ENCODE measurements around the gene IGSF22. TPM values are rescaled to one million over a fixed set of nuclear protein-coding genes. Genes with fewer than 3 reads are reported as not detected.

The IGSF22 gene
- total and polyA plus RNA-seq, 9 of the 15 experiments (the other 6 are each of a cell fraction or from before 2014, with no cell fraction given): not detected

DNA sequence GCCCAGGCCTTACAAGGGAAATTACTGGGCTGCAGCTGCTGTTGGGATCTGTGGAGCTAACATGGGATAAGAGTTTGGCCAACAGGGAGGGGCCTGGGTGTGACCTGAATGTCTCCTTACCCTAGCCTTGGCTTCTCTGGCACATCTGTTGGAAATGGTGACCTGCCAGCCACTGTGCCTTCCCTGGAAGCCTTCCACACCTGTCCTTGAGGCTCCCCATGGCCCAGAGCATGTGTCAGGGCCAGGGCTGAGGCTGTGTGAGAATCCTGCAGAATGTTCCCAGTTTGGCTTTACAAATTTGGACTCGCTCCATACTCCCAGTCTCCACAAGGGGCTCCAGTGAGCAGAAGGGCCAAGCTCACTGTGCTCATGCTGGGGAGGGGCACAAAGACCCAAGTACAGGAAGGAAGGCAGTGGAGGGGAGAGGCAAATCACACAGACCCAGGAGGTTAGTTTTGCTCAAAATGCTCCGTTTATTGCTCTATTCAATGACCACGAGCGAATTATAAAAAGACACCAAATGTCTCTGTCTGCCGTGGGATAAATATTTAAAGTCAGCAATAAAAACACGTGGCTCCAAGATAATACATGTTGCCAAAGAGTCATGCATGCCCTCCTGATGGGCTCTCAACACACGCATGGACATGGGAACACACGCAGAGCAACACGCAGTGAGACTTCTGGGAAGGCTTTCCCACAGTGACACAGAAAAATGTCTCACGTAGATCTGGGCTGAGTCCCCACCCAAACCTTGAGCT is 1.7 kb upstream of the IGSF22 start:
- Histone ChIP-seq H3K9ac (ENCODE audit: insufficient read depth in 1 of 2, low read depth in 2 of 2, low read length in 2 of 2) (no peak overlapping the region; a peak in 1 of 4 replicates), H2AFZ (ENCODE audit: low read depth, low read length) (peak overlapping the region; percentile 54), H3K27me3 (ENCODE audit: control insufficient read depth in 2 of 2, insufficient read depth in 2 of 2, low read length in 2 of 2) (peaks cover 0 to 32% of the 10 kb centered on the region in 2 experiments; a peak in 2 of 5 replicates), H4K20me1 (replicated peaks; ENCODE audit: control insufficient read depth, insufficient read depth, low read length) (no peaks in the 10 kb centered on the region), H3K27ac (ENCODE audit: extremely low read depth, low read depth, low read length) (no peak overlapping the region), H3K79me2 (ENCODE audit: control insufficient read depth, insufficient read depth, low read length) (no peaks in the 10 kb centered on the region), H3K36me3 (ENCODE audit: control insufficient read depth, insufficient read depth, low read length) (no peaks in the 10 kb centered on the region), H3K9me3 (replicated peaks; ENCODE audit: control insufficient read depth, insufficient read depth, low read depth, low read length) (no peaks in the 10 kb centered on the region), H3K4me3 (no peak overlapping the region), H3K9me1 (ENCODE audit: control insufficient read depth, insufficient read depth, low read length) (no peaks in the 10 kb centered on the region), H3K4me2 (ENCODE audit: insufficient read depth, low read length) (no peak overlapping the region), H3K4me1 (replicated peaks in 1 of 2; ENCODE audit: control insufficient read depth in 2 of 2, insufficient read depth in 2 of 2, low read length in 2 of 2) (peaks cover 0 to 3% of the 10 kb centered on the region in 2 experiments; a peak in 1 of 5 replicates)
- POLR2A ChIA-PET: interaction anchor here (0.6 to 1.3 kb wide), 3 partner anchors 12 to 353 kb away, joined by 3 to 6 read pairs (median 3); no protein-coding TSS in a partner anchor
- CTCF ChIA-PET (ENCODE audit: low intra/inter-chr PET ratio): interaction anchor here (0.6 kb wide), 1 partner anchor 76 kb away, joined by 4 read pairs; no protein-coding TSS in a partner anchor
- DNase-seq (ENCODE audit: extremely low read depth in 1 of 4, low spot score in 3 of 4): peak; percentile 67 to 76 (median 73)
- peak; percentile 87 for FAIRE-seq
- in situ Hi-C loops (cut with MboI): loop anchor here (25.0 kb wide), 1 partner anchor 190 kb away; the partner anchor contains the start of gene TSG101
- no TSS peak for BruUV-seq (replicated peaks)
- WGBS (ENCODE audit: insufficient coverage, low coverage, missing lambda C conversion rate): 14% methylated on average over 10 of the region's 10 CpGs
- peak; percentile 90 for ATAC-seq
- intact Hi-C loops (cut with micrococcal nuclease): no loop called here
- 0 out of 4 replicates have a peak, but pooled peaks of 1 of the 2 experiments have one; percentile 16 for TF ChIP-seq MAZ (CRISPR knock-in tag; conservative IDR thresholded peaks at IDR 0.05 in 1 of 2, IDR thresholded peaks at IDR 0.05 in 1 of 2)
- 0 out of 2 replicates have a peak, but pooled peaks have one; percentile 28 for TF ChIP-seq JUND (IDR thresholded peaks at IDR 0.05; ENCODE audit: borderline replicate concordance, low read depth, low read length)
- no peak for TF ChIP-seq JUND (tag; IDR thresholded peaks at IDR 0.05; ENCODE audit: borderline replicate concordance, low read depth, low read length)
- TF ChIP-seq NFIC (IDR thresholded peaks at IDR 0.05): peak; percentile 15; the same call in 1 of the 2 replicates
- peak; percentile 52 for TF ChIP-seq SMC3 (conservative IDR thresholded peaks at IDR 0.05; ENCODE audit: insufficient read depth, low read depth, low read length)
- TF ChIP-seq CREM (IDR thresholded peaks at IDR 0.05; ENCODE audit: low read depth): 0 out of 2 replicates have a peak, but pooled peaks have one; percentile 17
- TF ChIP-seq IRF9 (tag; IDR thresholded peaks at IDR 0.05): no peak
- TF ChIP-seq, protein P1, sequence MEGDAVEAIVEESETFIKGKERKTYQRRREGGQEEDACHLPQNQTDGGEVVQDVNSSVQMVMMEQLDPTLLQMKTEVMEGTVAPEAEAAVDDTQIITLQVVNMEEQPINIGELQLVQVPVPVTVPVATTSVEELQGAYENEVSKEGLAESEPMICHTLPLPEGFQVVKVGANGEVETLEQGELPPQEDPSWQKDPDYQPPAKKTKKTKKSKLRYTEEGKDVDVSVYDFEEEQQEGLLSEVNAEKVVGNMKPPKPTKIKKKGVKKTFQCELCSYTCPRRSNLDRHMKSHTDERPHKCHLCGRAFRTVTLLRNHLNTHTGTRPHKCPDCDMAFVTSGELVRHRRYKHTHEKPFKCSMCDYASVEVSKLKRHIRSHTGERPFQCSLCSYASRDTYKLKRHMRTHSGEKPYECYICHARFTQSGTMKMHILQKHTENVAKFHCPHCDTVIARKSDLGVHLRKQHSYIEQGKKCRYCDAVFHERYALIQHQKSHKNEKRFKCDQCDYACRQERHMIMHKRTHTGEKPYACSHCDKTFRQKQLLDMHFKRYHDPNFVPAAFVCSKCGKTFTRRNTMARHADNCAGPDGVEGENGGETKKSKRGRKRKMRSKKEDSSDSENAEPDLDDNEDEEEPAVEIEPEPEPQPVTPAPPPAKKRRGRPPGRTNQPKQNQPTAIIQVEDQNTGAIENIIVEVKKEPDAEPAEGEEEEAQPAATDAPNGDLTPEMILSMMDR (IDR thresholded peaks at IDR 0.05 in 2 of 3, conservative IDR thresholded peaks at IDR 0.05 in 1 of 3; ENCODE audit: insufficient read depth in 2 of 3, low read depth in 1 of 3, low read length in 3 of 3): peak; percentile 76 to 91 (median 79)
- TF ChIP-seq MAFG (tag; conservative IDR thresholded peaks at IDR 0.05): peak; percentile 17; the same call in 1 of the 2 replicates
- no peak for TF ChIP-seq STAT5A (IDR thresholded peaks at IDR 0.05; ENCODE audit: borderline replicate concordance, low read length)
- TF ChIP-seq ZBTB7A (IDR thresholded peaks at IDR 0.05; ENCODE audit: borderline replicate concordance, control insufficient read depth, low read depth, low read length): peak; percentile 72; the same call in 1 of the 2 replicates
- no peak for TF ChIP-seq SIN3A (IDR thresholded peaks at IDR 0.05; ENCODE audit: borderline replicate concordance in 2 of 2, control insufficient read depth in 1 of 2, low read depth in 2 of 2, low read length in 2 of 2)
- TF ChIP-seq RAD21 (CRISPR knock-in tag; conservative IDR thresholded peaks at IDR 0.05 in 1 of 2, IDR thresholded peaks at IDR 0.05 in 1 of 2): peak in 1 of 2 experiments; percentile 22; a peak in 2 of 4 replicates
- TF ChIP-seq MYC (IDR thresholded peaks at IDR 0.05; ENCODE audit: low read depth, low read length): 0 out of 2 replicates have a peak, but pooled peaks have one; percentile 32
- TF ChIP-seq MYC (CRISPR knock-in tag; IDR thresholded peaks at IDR 0.05; ENCODE audit: borderline replicate concordance, low read depth): no peak
- peak; percentile 70 for TF ChIP-seq ZNF316 (IDR thresholded peaks at IDR 0.05)

All from K562 (cell line).